ENCODE results near the gene UXT. TPM values are rescaled to one million over a fixed set of nuclear protein-coding genes. Genes with fewer than 3 reads are reported as not detected.
A peak's percentile ranks its signal among the peaks of the same experiment; 100 is the strongest.

The UXT gene
- total and polyA plus RNA-seq, 9 of the 15 experiments (the other 6 are each of a cell fraction or from before 2014, with no cell fraction given), result 141 to 300 (median 204) TPM

DNA sequence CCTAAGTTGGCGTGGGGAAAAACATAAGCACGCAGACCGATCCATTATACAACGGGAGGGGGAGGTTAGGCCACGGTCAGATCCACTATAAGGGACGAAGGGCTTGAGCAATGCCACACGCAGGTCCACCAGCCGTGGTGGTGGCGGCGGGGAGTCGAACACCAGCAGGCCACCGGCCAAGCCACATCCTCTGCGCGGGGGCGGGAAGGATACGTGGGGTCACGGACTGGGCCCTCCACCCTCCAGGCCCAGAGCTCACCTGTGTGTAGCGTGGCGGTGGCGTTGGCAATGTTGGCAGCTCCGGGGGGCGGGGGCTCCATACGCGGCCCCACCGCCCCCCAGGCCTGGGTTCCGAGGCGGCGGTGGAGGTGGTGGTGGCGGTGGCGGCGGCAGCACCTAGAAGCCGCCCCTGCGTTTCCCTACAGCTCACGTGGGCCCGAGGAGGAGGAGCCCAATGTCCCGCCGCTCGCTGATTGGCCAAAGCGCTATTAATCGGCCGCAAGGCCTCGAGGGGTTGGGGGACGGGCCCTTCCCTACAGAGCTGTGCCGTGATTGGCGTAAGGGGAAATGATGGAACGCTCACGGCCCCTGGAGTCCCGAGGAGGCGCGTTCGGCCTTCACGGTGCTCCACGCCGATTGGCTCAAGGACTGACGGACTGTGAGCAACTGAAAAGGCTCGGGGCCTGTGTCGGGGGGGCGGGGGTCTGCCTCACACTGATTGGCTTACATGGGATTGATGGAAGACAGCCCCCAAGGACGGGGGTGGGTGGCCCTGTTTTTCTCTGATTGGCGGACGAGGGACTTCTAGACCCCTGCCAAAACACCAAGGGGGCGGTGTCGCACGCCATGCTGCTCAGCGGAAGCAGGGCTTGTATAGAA lies 8.6 kb downstream of the UXT start, which contains the start of gene ELK1 (continued):
- TF ChIP-seq MGA (IDR thresholded peaks at IDR 0.05) (0 out of 2 replicates have a peak, but pooled peaks have one; percentile 51), BRD4 (IDR thresholded peaks at IDR 0.05) (no peak), REST (IDR thresholded peaks at IDR 0.05; ENCODE audit: borderline replicate concordance) (peak; percentile 32; the same call in 1 of the 2 replicates), REST (CRISPR knock-in tag; IDR thresholded peaks at IDR 0.05; ENCODE audit: low read depth) (no peak), ZNF12 (CRISPR knock-in tag; IDR thresholded peaks at IDR 0.05) (no peak), TEAD1 (CRISPR knock-in tag; IDR thresholded peaks at IDR 0.05) (peak in 1 of 2 experiments; percentile 69; a peak in 1 of 4 replicates), MCM7 (IDR thresholded peaks at IDR 0.05) (no peak)
